Lower leg skin (tissue), 3 donors: Measurements from ENCODE around the gene TGFBR2.

Experiments
- CTCF ChIP-seq, 3 donors: fragments of 450-650 bp; IDR thresholded peaks; one replicate each; pipeline ENCODE4 v1.5.1; 2016; ENCODE audit warnings: antibody characterized with exemption in 3 of 3, mild to moderate bottlenecking in 3 of 3, moderate library complexity in 2 of 3
- POLR2A ChIP-seq, 2 donors: fragments of 450-650 bp; IDR thresholded peaks; one replicate each; pipeline ENCODE4 v1.6.1; 2016 to 2017; ENCODE audit warnings: antibody characterized with exemption in 2 of 2, mild to moderate bottlenecking in 1 of 2, moderate library complexity in 1 of 2

GRCh38 chr3:30707825-30708224 is 101.4 kb downstream of the TGFBR2 start:
- TF ChIP-seq CTCF (IDR thresholded peaks at IDR 0.05) (no peak), POLR2A (IDR thresholded peaks at IDR 0.05) (no peak)
